Activated CD4-positive, CD25-positive, alpha-beta regulatory T cell treated with anti-CD3 and anti-CD28 coated beads, Interleukin-2, amount 50 U/mL, for 16 hours (primary cell): ENCODE results near the gene CKMT1B.
"Not testable (repeated sequence)": the region's sequence is repeated elsewhere in the genome, so short reads cannot be mapped to it uniquely, and the experiment has no call there.

ENCODE experiments used
- DNase-seq: peaks from one replicate; pipeline ENCODE4 v3.0.0-alpha.2; 2020; ENCODE audit warnings: low read depth, low spot score

The CKMT1B gene

GRCh38 chr15:43593328-43594190 lies at the start of gene CKMT1B:
TSS of gene CKMT1B (plus strand) at chr15:43594027. CDS start at chr15:43594219, 192 bp downstream.
- not testable (repeated sequence) for DNase-seq

GRCh38 chr15:43544266-43544665 lies 49.6 kb upstream of the CKMT1B start:
- DNase-seq, result no peak

GRCh38 chr15:43545426-43545825 lies 48.4 kb upstream of the CKMT1B start:
- DNase-seq, result no peak

- DNase-seq, result no peak
Observed at GRCh38 chr15:43547539-43547938, 46.3 kb upstream of the CKMT1B start.

- DNase-seq, result no peak
Observed at GRCh38 chr15:43550527-43551363, 43.1 kb upstream of the CKMT1B start.

GRCh38 chr15:43552256-43552655 lies 41.6 kb upstream of the CKMT1B start:
- DNase-seq, result no peak

- DNase-seq, result no peak
Observed at GRCh38 chr15:43552986-43553385, 40.8 kb upstream of the CKMT1B start.

GRCh38 chr15:43562753-43563152 lies 31.1 kb upstream of the CKMT1B start:
- DNase-seq, result not testable (repeated sequence)

- DNase-seq, result not testable (repeated sequence)
Observed at GRCh38 chr15:43563793-43564192, 30.0 kb upstream of the CKMT1B start.

GRCh38 chr15:43566615-43567014 lies 27.2 kb upstream of the CKMT1B start:
- DNase-seq, result not testable (repeated sequence)

- DNase-seq, result not testable (repeated sequence)
Observed at GRCh38 chr15:43574607-43575006, 19.2 kb upstream of the CKMT1B start.

- not testable (repeated sequence) for DNase-seq
Observed at GRCh38 chr15:43589778-43590466, 3.9 kb upstream of the CKMT1B start, which contains the start of gene PPIP5K1. TSS of gene PPIP5K1 (minus strand) at chr15:43590208. CDS start at chr15:43584504, 5,704 bp downstream.

GRCh38 chr15:43592841-43593240 lies 986 bp upstream of the CKMT1B start:
- DNase-seq, result not testable (repeated sequence)

GRCh38 chr15:43599131-43599530 lies 5.3 kb downstream of the CKMT1B start:
- not testable (repeated sequence) for DNase-seq

GRCh38 chr15:43600200-43600599 lies 6.4 kb downstream of the CKMT1B start:
- not testable (repeated sequence) for DNase-seq

- DNase-seq, result not testable (repeated sequence)
Observed at GRCh38 chr15:43602233-43602632, 8.4 kb downstream of the CKMT1B start.

- DNase-seq, result not testable (repeated sequence)
Observed at GRCh38 chr15:43617750-43618149, 23.9 kb downstream of the CKMT1B start.

- DNase-seq, result not testable (repeated sequence)
Observed at GRCh38 chr15:43618700-43619099, 24.9 kb downstream of the CKMT1B start, which contains the start of gene STRC. TSS of gene STRC (minus strand) at chr15:43618800. CDS start at chr15:43618722, 78 bp downstream.

- not testable (repeated sequence) for DNase-seq
Observed at GRCh38 chr15:43622068-43622799, 28.4 kb downstream of the CKMT1B start.

GRCh38 chr15:43625106-43625505 lies 31.3 kb downstream of the CKMT1B start:
- no peak for DNase-seq

GRCh38 chr15:43626937-43627336 lies 33.1 kb downstream of the CKMT1B start:
- not testable (repeated sequence) for DNase-seq
